IMR-90 (cell line): Measurements from ENCODE around the gene GBA2. TPM values are rescaled to one million over a fixed set of nuclear protein-coding genes. Genes with fewer than 3 reads are reported as not detected.

Experiments
- ATAC-seq: fragments of 200-7000 bp; cut with Tn5 transposase; 2 replicates; pipeline ENCODE4 v1.9.1; 2020; ENCODE audit warnings: low read depth, mild to moderate bottlenecking, moderate library complexity
- BruUV-seq: library from RNA; stranded (reverse); fragments of 400-500 nt; replicated peaks from 2 replicates; lab custom pipeline; 2021; lab: Mats Ljungman, UMichigan
- CTCF ChIA-PET: fragments of 300-600 bp; formaldehyde crosslinking; extraction: SDS; loops from one replicate; lab custom pipeline; 2021; ENCODE audit warnings: antibody characterized with exemption; lab: Yijun Ruan, JAX
- POLR2A ChIA-PET: fragments of 300-600 bp; sonication (Branson Sonifier 250); formaldehyde crosslinking; loops from one replicate; lab custom pipeline; 2022; ENCODE audit warnings: antibody characterized with exemption; ENCODE audit not compliant: unreplicated experiment; lab: Charles Lee
- DNase-seq: peaks from one replicate; pipeline ENCODE4 v3.0.0; 2013
- H2AFZ ChIP-seq: replicated peaks from 2 replicates; pipeline ENCODE3; 2013; ENCODE audit warnings: low read length, mild to moderate bottlenecking; ENCODE audit not compliant: poor library complexity
- H2AK5ac ChIP-seq: 2 replicates; pipeline ENCODE4 v1.6.1; 2013; ENCODE audit warnings: low read depth, low read length, inconsistent platforms
- H2AK9ac ChIP-seq: replicated peaks from 2 replicates; pipeline ENCODE3; 2013; ENCODE audit warnings: mild to moderate bottlenecking, low read depth, low read length, moderate library complexity; ENCODE audit not compliant: poor library complexity
- H2BK120ac ChIP-seq: 2 replicates; pipeline ENCODE4 v1.6.1; 2013; ENCODE audit warnings: low read depth, low read length, inconsistent platforms
- H2BK15ac ChIP-seq: 3 replicates; pipeline ENCODE4 v1.6.1; 2013; ENCODE audit warnings: low read depth, low read length, inconsistent platforms
- H2BK20ac ChIP-seq: 2 replicates; pipeline ENCODE4 v1.6.1; 2013; ENCODE audit warnings: low read depth, mild to moderate bottlenecking, inconsistent platforms, low read length, moderate library complexity
- H2BK5ac ChIP-seq: 2 replicates; pipeline ENCODE4 v1.6.1; 2013; ENCODE audit warnings: mild to moderate bottlenecking, low read depth, low read length, inconsistent platforms; ENCODE audit not compliant: poor library complexity, severe bottlenecking
- H3K14ac ChIP-seq: replicated peaks from 2 replicates; pipeline ENCODE4 v1.6.1; 2013; ENCODE audit warnings: low read depth, low read length, inconsistent platforms
- H3K18ac ChIP-seq: 2 replicates; pipeline ENCODE4 v1.6.1; 2013; ENCODE audit warnings: low read depth, low read length, control low read depth
- H3K23ac ChIP-seq: 2 replicates; pipeline ENCODE4 v1.6.1; 2013; ENCODE audit warnings: low read depth, low read length, inconsistent platforms
- H3K27ac ChIP-seq: 2 replicates; pipeline ENCODE4 v1.5.1; 2013; ENCODE audit warnings: mild to moderate bottlenecking, control low read depth, low read length; ENCODE audit not compliant: insufficient read depth
- H3K27me3 ChIP-seq: 2 replicates; pipeline ENCODE4 v1.6.1; 2013; ENCODE audit warnings: low read length; ENCODE audit not compliant: control insufficient read depth, insufficient read depth
- H3K36me3 ChIP-seq: 2 replicates; pipeline ENCODE4 v1.6.1; 2013; ENCODE audit warnings: low read length, mixed read lengths; ENCODE audit not compliant: control insufficient read depth, insufficient read depth
- H3K4ac ChIP-seq: 2 replicates; pipeline ENCODE4 v1.6.1; 2013; ENCODE audit warnings: low read depth, low read length, inconsistent platforms
- H3K4me1 ChIP-seq: 2 replicates; pipeline ENCODE4 v1.6.1; 2013; ENCODE audit warnings: low read length, mixed read lengths; ENCODE audit not compliant: control insufficient read depth, insufficient read depth
- H3K4me2 ChIP-seq: 2 replicates; pipeline ENCODE4 v1.6.1; 2013; ENCODE audit warnings: low read depth, mild to moderate bottlenecking, control low read depth, low read length, moderate library complexity
- H3K4me3 ChIP-seq: 2 replicates; pipeline ENCODE4 v1.5.1; 2013; ENCODE audit warnings: low read depth, mild to moderate bottlenecking, control low read depth, low read length, moderate library complexity; ENCODE audit not compliant: insufficient read depth
- H3K56ac ChIP-seq: 2 replicates; pipeline ENCODE4 v1.6.1; 2013; ENCODE audit warnings: low read length, inconsistent platforms; ENCODE audit not compliant: insufficient read depth; ENCODE audit errors: extremely low read depth
- H3K79me1 ChIP-seq, 2 experiments: 2 replicates each; pipeline ENCODE4 v1.6.1; 2013; ENCODE audit warnings: low read length in 2 of 2, inconsistent platforms in 1 of 2, low read depth in 1 of 2
- H3K9ac ChIP-seq: 2 replicates; pipeline ENCODE4 v1.6.1; 2013; ENCODE audit warnings: low read depth, low read length, control low read depth
- H3K9me1 ChIP-seq: 2 replicates; pipeline ENCODE4 v1.6.1; 2013; ENCODE audit warnings: low read length, inconsistent platforms; ENCODE audit not compliant: insufficient read depth
- H3K9me3 ChIP-seq: 2 replicates; pipeline ENCODE4 v1.6.1; 2013; ENCODE audit warnings: low read length; ENCODE audit not compliant: control insufficient read depth, insufficient read depth
- H4K20me1 ChIP-seq: 2 replicates; pipeline ENCODE4 v1.6.1; 2013; ENCODE audit warnings: low read length, inconsistent platforms; ENCODE audit not compliant: insufficient read depth
- H4K5ac ChIP-seq: 2 replicates; pipeline ENCODE4 v1.6.1; 2013; ENCODE audit warnings: mild to moderate bottlenecking, low read depth, low read length, control low read depth
- H4K8ac ChIP-seq, 2 experiments: 2 replicates each; pipeline ENCODE4 v1.6.1; 2013; ENCODE audit warnings: low read depth in 2 of 2, low read length in 2 of 2, control low read depth in 1 of 2, inconsistent platforms in 1 of 2
- H4K91ac ChIP-seq: 2 replicates; pipeline ENCODE4 v1.6.1; 2013; ENCODE audit warnings: low read depth, low read length, inconsistent platforms; ENCODE audit not compliant: insufficient read depth
- MXI1 ChIP-seq: IDR thresholded peaks from 2 replicates; pipeline ENCODE4 v1.6.1; 2012; ENCODE audit warnings: low read depth, mild to moderate bottlenecking, low read length, moderate library complexity, borderline replicate concordance
- WGBS, 2 experiments: methylation state at CpG; one replicate each; pipeline versions ENCODE4 v1.1.5 to v1.1.7; 2013; ENCODE audit warnings: missing lambda C conversion rate in 2 of 2; ENCODE audit not compliant: insufficient read length in 1 of 2; ENCODE audit errors: extremely low coverage in 2 of 2; 5-methylcytosine and 5-hydroxymethylcytosine counted together
- dilution Hi-C: fragments of 300-500 bp; cut with HindIII; formaldehyde crosslinking; loops from one replicate; pipeline ENCODE4 v1.14.3; 2018; ENCODE audit warnings: low sequenced_read_pairs; ENCODE audit not compliant: unreplicated experiment
- in situ Hi-C: fragments of 300-500 bp; cut with MboI; formaldehyde crosslinking; loops from 3 replicates; pipeline ENCODE4 v1.14.3; 2019; ENCODE audit warnings: low sequenced_read_pairs, inconsistent platforms, mixed read lengths
- intact Hi-C: fragments of 100-400 bp; cut with micrococcal nuclease; formaldehyde crosslinking; loops from 2 replicates; pipeline ENCODE4 v1.10.0; 2022
- polyA plus RNA-seq, 3 experiments: library from polyadenylated mRNA; depleted of rRNA; stranded (reverse); fragments of >200 nt; gene quantifications; 2 replicates each; pipeline ENCODE4 v1.2.3, GENCODE V29; 2012; ENCODE audit warnings: low replicate concordance in 1 of 3
- total RNA-seq: library from RNA; depleted of rRNA; stranded (reverse); fragments of >200 nt; gene quantifications from 2 replicates; pipeline ENCODE4 v1.2.3, GENCODE V29; 2012

Gene GBA2
- total and polyA plus RNA-seq, 2 of the 4 experiments (the other 2 are of a cell fraction): 18.1 to 38.2 TPM

DNA sequence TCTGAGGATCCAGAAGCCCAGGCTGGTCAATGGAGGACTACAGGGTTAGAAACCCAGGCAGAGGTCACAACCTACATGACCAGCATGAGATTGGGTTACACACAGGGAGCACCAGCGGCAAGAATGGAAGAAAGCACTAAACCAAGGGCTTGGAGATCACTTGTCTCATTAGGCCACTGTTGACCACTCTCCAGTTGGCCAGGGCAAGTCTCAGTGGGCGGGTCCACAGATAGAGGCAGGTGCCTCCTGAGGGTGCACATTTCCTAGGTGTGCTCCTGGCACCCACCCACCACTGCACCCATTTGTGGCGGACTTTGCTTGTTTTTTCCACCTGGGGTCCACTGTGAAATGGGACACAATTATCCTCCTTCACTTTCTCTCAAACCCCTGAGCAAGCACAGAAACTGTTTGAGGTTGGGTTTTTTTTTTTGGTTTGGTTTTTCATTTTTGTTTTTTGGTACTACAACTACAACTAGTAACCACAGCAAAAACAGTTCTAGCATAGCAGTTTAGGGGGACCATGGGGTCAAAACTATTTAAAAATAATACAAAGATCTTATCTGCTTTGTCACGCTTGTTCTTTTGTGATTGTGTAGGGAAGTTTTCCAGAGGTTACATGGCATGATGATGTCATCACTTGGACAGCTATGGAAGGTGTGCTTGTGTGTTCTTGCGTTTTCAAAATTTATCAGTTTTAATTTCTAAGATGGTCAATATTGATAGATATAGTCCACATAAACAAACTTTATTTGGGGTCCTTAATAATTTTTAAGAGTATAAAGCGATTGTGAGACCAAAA lies 48.5 kb upstream of the GBA2 start:
- peak overlapping the region; percentile 20; the same call in 1 of the 2 replicates for H2AK5ac ChIP-seq
- H3K23ac ChIP-seq: no peak overlapping the region
- H3K18ac ChIP-seq: no peak overlapping the region
- H4K5ac ChIP-seq: no peak overlapping the region
- TF ChIP-seq MXI1: no peak
- BruUV-seq: no TSS peak
- intact Hi-C loops: no loop called here
- ChIA-PET CTCF (interaction anchor here (1.0 kb wide), 1 partner anchor 29 kb away, joined by 3 read pairs; no protein-coding TSS in a partner anchor), POLR2A (interaction anchor here (0.6 kb wide), 1 partner anchor 15 kb away, joined by 3 read pairs; the partner anchor contains the start of gene SPAG8)
- ATAC-seq (no peak), DNase-seq (peak; percentile 18)
- no peak overlapping the region; the same call in 1 of the 2 replicates for H2BK20ac ChIP-seq
- H3K9me3 ChIP-seq: no peaks in the 10 kb centered on the region
- H2AFZ ChIP-seq: no peak overlapping the region
- no peak overlapping the region for H3K14ac ChIP-seq
- no peaks in the 10 kb centered on the region for H3K27me3 ChIP-seq
- no peaks in the 10 kb centered on the region for H4K20me1 ChIP-seq
- no peak overlapping the region for H3K4me3 ChIP-seq
- H3K9me1 ChIP-seq: peaks cover 46% of the 10 kb centered on the region
- no peak overlapping the region for H2BK120ac ChIP-seq
- dilution Hi-C loops: no loop called here
- no peak overlapping the region for H3K4me2 ChIP-seq
- no peak overlapping the region for H4K91ac ChIP-seq
- 80% methylated on average over 1 of the region's 6 CpGs; no CpG with 5 or more reads in 1 of the 2 experiments for WGBS, 2 experiments
- H4K8ac ChIP-seq: no peak overlapping the region
- no peak overlapping the region for H3K4ac ChIP-seq
- H2BK15ac ChIP-seq: no peak overlapping the region
- peaks cover 25 to 58% of the 10 kb centered on the region in 2 experiments for H3K79me1 ChIP-seq
- no peak overlapping the region for H2BK5ac ChIP-seq
- H3K4me1 ChIP-seq: peaks cover 15% of the 10 kb centered on the region
- H3K27ac ChIP-seq: no peak overlapping the region
- H3K36me3 ChIP-seq: peaks cover 21% of the 10 kb centered on the region
- H3K9ac ChIP-seq: no peak overlapping the region
- no peak overlapping the region for H3K56ac ChIP-seq
- in situ Hi-C loops: no loop called here
- no peak overlapping the region for H2AK9ac ChIP-seq
